Measurements from ENCODE around the gene CCL4. TPM values are rescaled to one million over a fixed set of nuclear protein-coding genes. Genes with fewer than 3 reads are reported as not detected.
"Not testable (repeated sequence)": the region's sequence is repeated elsewhere in the genome, so short reads cannot be mapped to it uniquely, and the experiment has no call there.

CCL4 gene
- total RNA-seq, 1 experiment from 2014 or later = 0.51 TPM

GRCh38 chr17:36114971-36115648, 11.5 kb downstream of the CCL4 start:
- H3K27ac ChIP-seq (ENCODE audit: low read length); BruUV-seq (replicated peaks); CTCF ChIA-PET; H3K9me3 ChIP-seq (ENCODE audit: control insufficient read depth, insufficient read depth, low read depth, low read length); POLR2A ChIA-PET; intact Hi-C loops (cut with micrococcal nuclease; ENCODE audit: unreplicated experiment); H3K27me3 ChIP-seq (ENCODE audit: control insufficient read depth, insufficient read depth, low read length); in situ Hi-C loops (cut with HindIII; ENCODE audit: low pct_unique_long_range_greater_than_20kb, low sequenced_read_pairs); H3K4me3 ChIP-seq (ENCODE audit: low read depth in 2 of 2, low read length in 2 of 2); H3K36me3 ChIP-seq (ENCODE audit: control insufficient read depth, insufficient read depth, low read length); ATAC-seq; H3K4me1 ChIP-seq (ENCODE audit: control insufficient read depth, insufficient read depth, low read length); DNase-seq (ENCODE audit: low read depth, low spot score): not testable (repeated sequence)

DNA sequence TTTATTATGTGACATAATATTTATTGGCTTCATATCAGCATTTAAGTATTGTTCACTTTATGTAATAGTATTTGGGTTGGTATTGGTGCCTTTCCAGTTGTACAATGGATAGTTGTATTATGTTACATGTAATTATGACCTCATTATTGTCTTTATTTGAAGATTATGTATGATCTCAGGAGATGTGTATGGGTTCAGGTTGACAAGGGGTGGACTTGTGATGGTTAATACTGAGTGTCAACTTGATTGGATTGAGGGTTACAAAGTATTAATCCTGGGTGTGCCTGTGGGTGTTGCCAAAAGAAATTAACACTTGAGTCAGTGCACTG, 12.0 kb downstream of the CCL4 start:
- in situ Hi-C loops (cut with HindIII; ENCODE audit: low pct_unique_long_range_greater_than_20kb, low sequenced_read_pairs); H3K4me3 ChIP-seq (ENCODE audit: low read depth in 2 of 2, low read length in 2 of 2); H3K4me1 ChIP-seq (ENCODE audit: control insufficient read depth, insufficient read depth, low read length); CTCF ChIA-PET; ATAC-seq; intact Hi-C loops (cut with micrococcal nuclease; ENCODE audit: unreplicated experiment); DNase-seq (ENCODE audit: low read depth, low spot score); H3K27ac ChIP-seq (ENCODE audit: low read length); BruUV-seq (replicated peaks); H3K36me3 ChIP-seq (ENCODE audit: control insufficient read depth, insufficient read depth, low read length); H3K27me3 ChIP-seq (ENCODE audit: control insufficient read depth, insufficient read depth, low read length); H3K9me3 ChIP-seq (ENCODE audit: control insufficient read depth, insufficient read depth, low read depth, low read length); POLR2A ChIA-PET: not testable (repeated sequence)

- Histone ChIP-seq H3K27me3 (ENCODE audit: control insufficient read depth, insufficient read depth, low read length) (no peaks in the 10 kb centered on the region), H3K4me3 (ENCODE audit: low read depth in 2 of 2, low read length in 2 of 2) (no peak overlapping the region), H3K9me3 (ENCODE audit: control insufficient read depth, insufficient read depth, low read depth, low read length) (no peaks in the 10 kb centered on the region), H3K4me1 (ENCODE audit: control insufficient read depth, insufficient read depth, low read length) (no peaks in the 10 kb centered on the region), H3K27ac (ENCODE audit: low read length) (no peak overlapping the region), H3K36me3 (ENCODE audit: control insufficient read depth, insufficient read depth, low read length) (no peaks in the 10 kb centered on the region)
- ChIA-PET POLR2A (no interaction called here), CTCF (interaction anchor here (0.6 kb wide), 1 partner anchor 92 kb away, joined by 5 read pairs; no protein-coding TSS in a partner anchor)
- intact Hi-C loops (cut with micrococcal nuclease; ENCODE audit: unreplicated experiment) (no loop called here), in situ Hi-C loops (cut with HindIII; ENCODE audit: low pct_unique_long_range_greater_than_20kb, low sequenced_read_pairs) (no loop called here)
- DNase-seq (ENCODE audit: low read depth, low spot score) (no peak), ATAC-seq (no peak)
- TF ChIP-seq SIN3A (IDR thresholded peaks at IDR 0.05; ENCODE audit: borderline replicate concordance, insufficient read depth, low read depth, low read length) (no peak), CTCF (IDR thresholded peaks at IDR 0.05) (no peak), POLR2AphosphoS5 (IDR thresholded peaks at IDR 0.05; ENCODE audit: low read depth, low read length) (no peak), TCF7L2 (IDR thresholded peaks at IDR 0.05; ENCODE audit: low read depth, low read length) (no peak), REST (IDR thresholded peaks at IDR 0.05; ENCODE audit: insufficient read depth in 1 of 2, low read depth in 2 of 2, low read length in 1 of 2) (no peak)
- BruUV-seq (replicated peaks) = no TSS peak
Measured at GRCh38 chr17:36117505-36118382, 14.1 kb downstream of the CCL4 start.
